ENCODE results near the gene C11orf54.
"Not testable (repeated sequence)": the region's sequence is repeated elsewhere in the genome, so short reads cannot be mapped to it uniquely, and the experiment has no call there.

Gene C11orf54

GRCh38 chr11:93734427-93735222, 6.8 kb upstream of the C11orf54 start:
- DNase-seq (ENCODE audit: low read depth in 2 of 2) = no peak

GRCh38 chr11:93735627-93736026, 5.8 kb upstream of the C11orf54 start:
- no peak for DNase-seq (ENCODE audit: low read depth in 2 of 2)

- DNase-seq (ENCODE audit: low read depth in 2 of 2) = no peak
These were observed 5.3 kb upstream of the C11orf54 start for GRCh38 chr11:93736129-93736528.

GRCh38 chr11:93737904-93738612, 3.4 kb upstream of the C11orf54 start:
- DNase-seq (ENCODE audit: low read depth in 2 of 2) = no peak

DNA sequence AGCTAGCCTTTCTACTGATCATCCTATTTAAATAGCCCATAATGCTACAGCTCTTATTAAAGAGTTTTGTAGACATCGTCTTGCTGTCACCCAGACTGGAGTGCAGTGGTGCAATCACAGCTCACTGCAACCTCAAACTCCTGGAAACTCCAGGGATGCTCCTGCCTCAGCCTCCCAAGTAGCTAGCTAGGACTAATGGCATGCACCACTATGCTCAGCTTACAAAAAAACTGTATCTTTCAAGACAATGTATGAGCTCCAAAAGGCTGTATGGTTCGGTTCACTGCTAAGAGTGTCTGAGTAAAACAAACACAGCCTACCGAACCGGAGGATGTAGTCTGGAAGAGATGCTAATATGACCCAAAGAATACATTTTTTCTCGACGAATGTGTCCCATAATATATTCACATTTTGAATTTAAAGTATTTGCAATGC, 2.8 kb upstream of the C11orf54 start:
- no peak for DNase-seq (ENCODE audit: low read depth in 2 of 2)

GRCh38 chr11:93740031-93740729, 1.3 kb upstream of the C11orf54 start:
- peak; percentile 25 to 37 for DNase-seq (ENCODE audit: low read depth in 2 of 2)

GRCh38 chr11:93740730-93741093, 760 bp upstream of the C11orf54 start:
- DNase-seq (ENCODE audit: low read depth in 2 of 2) = peak; percentile 36 to 41

GRCh38 chr11:93741882-93742226, 382 bp downstream of the C11orf54 start:
- no peak for DNase-seq (ENCODE audit: low read depth in 2 of 2)

DNA sequence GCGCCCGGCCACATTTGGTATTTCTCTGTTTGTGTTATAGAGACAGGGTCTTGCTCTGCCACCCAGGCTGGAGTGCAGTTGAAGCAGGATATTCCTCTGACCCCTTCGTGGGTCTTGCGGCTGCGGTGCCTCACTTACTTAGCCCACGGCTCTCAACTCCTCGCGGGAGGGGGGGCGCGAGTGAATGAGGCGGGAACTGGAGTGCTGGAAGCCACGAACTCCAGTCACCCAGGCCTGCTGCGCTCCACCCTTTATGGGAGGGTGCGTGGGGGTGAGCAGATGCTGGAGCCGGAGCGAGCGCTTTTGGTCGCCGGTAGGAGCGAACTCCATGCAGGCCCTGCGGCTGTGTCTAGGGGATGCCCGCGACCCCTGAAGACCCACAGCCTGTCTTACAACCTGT, 1.8 kb downstream of the C11orf54 start:
- no peak for DNase-seq (ENCODE audit: low read depth in 2 of 2)

DNA sequence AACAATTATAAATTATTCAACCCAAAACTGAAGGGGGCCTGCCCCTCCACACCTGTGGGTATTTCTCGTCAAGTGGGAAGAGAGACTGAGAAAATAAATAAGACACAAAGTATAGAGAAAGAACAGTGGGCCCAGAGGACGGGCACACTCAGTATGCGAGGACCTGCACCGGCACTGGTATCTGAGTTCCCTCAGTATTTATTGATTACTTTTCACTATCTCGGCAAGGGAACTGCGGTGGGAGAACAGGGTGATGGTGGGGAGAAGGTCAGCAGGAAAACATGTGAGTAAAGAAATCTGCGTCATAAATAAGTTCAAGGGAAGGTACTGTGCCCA, 3.2 kb downstream of the C11orf54 start:
- DNase-seq (ENCODE audit: low read depth in 2 of 2) = no peak

DNA sequence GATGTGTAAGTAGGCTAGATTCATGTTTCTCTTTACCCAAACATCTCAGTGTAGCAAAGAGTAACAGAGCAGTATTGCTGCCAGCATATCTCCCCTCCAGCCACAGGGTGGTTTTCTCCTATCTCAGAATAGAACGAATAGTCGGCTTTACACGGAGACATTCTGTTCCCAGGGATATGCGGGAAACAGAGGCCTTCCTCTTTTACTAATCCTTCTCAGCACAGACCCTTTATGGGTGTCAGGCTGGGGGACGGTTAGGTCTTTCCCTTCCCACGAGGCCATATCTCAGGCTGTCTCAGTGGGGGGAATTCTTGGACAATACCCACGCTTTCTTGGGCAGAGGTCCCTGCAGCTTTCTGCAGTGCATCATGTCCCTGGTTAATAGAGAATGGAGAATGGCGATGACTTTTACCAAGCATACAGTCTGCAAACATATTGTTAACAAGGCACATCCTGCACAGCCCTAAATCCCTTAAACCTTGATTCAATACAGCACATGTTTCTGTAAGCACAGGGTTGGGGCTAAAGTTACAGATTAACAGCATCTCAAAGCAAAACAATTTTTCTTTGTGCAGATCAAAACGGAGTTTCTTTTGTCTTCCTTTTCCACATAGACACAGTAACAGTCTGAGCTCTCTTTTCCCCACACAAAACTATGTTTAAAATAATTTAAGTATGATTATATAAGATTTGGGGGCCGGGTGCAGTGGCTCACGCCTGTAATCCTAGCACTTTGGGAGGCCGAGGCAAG, 3.7 kb downstream of the C11orf54 start:
- DNase-seq (ENCODE audit: low read depth in 2 of 2) = not testable (repeated sequence)

DNA sequence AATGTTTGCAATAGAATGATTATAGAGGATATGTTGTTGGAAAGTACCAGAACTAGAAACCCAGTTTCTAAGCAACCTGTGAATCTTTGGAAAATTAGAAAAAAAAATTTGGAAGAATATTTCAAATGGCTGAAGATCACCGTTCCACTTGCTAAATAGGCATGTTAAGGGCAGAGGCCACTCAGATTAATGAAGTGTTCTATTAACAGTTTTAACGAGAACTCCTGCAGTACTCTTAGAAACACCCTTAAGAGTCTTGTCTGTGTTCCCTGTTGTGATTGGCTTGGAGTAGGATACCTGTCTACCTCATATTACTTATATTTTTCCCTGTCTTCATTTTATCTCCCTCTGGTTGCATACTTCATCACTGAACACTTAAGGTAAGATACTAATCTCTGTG, 4.6 kb downstream of the C11orf54 start:
- no peak for DNase-seq (ENCODE audit: low read depth in 2 of 2)

DNA sequence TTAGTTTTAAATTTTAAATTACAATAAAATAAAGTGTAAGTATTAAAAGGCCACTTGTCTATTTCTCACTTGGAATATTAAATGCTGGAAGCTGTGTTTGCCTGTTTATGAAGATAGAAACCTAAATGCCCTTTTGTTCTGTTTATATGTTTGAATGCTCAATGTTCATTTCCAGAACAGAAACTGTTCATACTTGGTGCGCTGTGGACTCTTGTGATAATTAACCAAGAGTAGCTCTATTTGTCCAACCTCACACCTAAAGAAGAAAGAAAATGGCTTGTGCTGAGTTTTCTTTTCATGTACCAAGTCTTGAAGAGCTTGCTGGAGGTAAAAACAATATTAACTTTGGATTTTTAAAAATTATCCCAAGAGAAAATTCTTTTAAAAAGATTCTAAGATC, 5.7 kb downstream of the C11orf54 start:
- DNase-seq (ENCODE audit: low read depth in 2 of 2) = no peak

- DNase-seq (ENCODE audit: low read depth in 2 of 2) = no peak
These were observed 9.5 kb downstream of the C11orf54 start for GRCh38 chr11:93751001-93751400.

DNA sequence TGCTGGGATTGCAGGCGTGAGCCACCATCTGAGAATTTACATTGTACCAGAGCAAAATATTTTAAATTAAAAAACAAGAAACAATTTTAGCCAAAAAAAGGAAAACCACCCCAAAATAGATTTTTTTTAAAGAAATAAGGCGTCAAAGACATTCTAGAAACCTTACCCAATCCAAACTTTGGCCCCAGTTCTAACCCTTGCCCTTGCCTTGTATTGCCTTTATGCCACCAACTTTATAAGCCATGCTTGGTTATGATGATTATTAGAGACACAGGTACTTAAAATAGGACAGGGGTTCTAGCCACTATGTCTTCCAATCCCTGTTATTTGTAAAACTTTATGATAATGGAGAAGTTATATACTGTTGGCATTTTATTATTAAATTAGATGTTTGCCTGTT, 11.8 kb downstream of the C11orf54 start:
- DNase-seq (ENCODE audit: low read depth in 2 of 2) = no peak

DNA sequence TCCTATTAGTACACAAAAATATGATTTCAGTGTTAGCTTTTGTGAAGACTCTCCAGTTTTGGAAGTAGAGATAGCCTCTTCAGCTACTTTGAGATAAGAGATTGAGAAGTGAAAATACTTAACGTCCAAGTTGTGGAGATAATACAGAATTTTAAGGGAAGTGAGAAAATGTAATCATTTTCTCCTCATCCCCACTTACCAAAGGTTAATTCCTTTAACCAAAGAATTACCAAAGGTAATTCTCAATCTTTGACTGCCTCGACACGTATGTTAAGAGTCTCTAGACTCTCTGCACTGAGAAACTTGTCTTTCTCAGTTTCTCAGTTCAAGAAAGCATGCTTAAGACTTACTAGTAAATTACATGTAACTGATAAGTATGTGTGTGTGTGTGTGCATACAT, 15.3 kb downstream of the C11orf54 start:
- DNase-seq (ENCODE audit: low read depth in 2 of 2) = no peak

DNA sequence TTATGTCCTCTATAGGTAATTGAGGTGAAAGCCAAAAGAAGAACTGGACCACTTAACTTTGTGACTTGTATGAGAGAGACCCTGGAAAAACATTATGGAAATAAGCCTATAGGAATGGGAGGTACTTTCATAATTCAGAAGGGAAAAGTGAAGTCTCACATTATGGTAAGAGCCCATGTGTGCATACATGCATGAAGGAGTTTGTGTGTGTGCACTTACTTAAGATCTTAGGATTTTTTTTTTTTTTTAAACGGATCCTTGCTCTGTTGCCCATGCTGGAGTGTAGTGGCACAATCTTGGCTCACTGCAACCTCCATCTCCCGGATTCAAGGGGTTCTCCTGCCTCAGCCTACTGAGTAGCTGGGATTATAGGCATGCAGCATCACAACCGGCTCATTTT, 15.8 kb downstream of the C11orf54 start:
- DNase-seq (ENCODE audit: low read depth in 2 of 2) = no peak

DNA sequence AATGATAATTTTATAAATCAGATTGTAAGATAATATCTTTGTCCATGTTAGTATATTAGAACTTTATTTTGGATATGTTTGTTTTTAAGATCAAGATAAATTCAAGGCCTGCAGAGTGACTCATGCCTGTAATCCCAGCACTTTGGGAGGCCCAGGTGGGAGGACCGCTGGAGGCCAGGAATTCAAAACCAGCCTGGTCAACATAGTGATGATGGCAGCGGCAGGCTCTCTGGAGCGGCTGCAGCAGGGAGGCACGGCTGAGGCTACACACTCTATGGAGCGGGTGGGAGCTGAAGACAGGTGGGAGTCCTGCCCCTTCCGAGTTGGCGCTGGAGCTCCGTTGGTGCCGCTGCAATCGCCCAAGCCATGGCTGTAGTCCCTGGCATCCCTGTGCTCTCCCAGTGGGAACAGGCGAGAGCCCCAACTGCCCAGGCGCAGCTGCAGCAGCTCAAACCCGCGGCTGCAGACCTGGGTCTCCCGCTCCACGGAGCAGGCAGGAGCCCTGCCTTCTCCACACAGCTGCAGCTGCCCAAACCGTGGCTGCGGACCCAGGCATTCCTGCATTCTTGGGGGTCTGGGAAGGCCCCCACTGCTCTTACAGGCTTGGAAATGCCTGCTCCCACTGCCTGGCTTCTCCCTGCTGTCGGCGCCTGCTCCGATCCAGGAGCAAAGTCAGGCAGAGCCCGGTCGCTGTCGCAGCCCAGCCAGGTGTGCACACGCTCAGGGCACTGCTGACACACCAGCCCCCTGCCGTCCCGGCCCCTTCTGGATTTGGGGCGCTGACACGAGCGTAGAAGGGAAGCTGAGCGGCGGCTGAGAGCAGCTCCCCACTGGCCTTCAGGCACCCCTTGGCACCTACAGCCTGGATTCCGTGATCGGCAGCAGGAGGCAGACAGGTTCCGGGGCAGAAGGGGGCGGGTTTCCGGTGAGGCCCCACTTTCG, 16.7 kb downstream of the C11orf54 start:
- no peak for DNase-seq (ENCODE audit: low read depth in 2 of 2)

- DNase-seq (ENCODE audit: low read depth in 2 of 2) = not testable (repeated sequence)
These were observed 17.7 kb downstream of the C11orf54 start for GRCh38 chr11:93759123-93759522.

GRCh38 chr11:93761910-93762309, 20.4 kb downstream of the C11orf54 start:
- no peak for DNase-seq (ENCODE audit: low read depth in 2 of 2)

DNA sequence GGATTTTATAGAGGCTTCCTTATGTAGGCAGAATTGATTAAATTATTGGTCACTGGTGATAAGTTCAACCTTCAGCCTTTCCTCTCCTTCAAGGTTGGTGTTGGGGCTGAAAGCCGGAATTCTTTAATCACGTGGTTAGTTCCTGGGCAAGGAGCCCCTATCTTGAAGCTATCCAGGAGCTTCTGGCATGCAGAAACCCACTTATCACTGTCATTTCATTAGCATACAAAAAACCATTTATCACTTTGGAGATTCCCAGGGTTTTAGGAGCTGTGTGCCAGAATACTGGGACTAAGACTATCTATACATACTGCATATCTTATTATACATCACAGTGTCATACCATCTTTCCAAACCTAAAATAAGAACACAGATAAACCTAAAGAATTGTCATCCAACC, 24.1 kb downstream of the C11orf54 start:
- DNase-seq (ENCODE audit: low read depth in 2 of 2) = no peak
